GM20431 (cell line): ENCODE data around the gene CHID1.

Experiments used
- in situ Hi-C: fragments of 300-500 bp; cut with MseI, MboI; formaldehyde crosslinking; loops from one replicate; pipeline ENCODE4 v1.15.0; 2020; ENCODE audit warnings: low sequenced_read_pairs; ENCODE audit not compliant: unreplicated experiment

The CHID1 gene

DNA sequence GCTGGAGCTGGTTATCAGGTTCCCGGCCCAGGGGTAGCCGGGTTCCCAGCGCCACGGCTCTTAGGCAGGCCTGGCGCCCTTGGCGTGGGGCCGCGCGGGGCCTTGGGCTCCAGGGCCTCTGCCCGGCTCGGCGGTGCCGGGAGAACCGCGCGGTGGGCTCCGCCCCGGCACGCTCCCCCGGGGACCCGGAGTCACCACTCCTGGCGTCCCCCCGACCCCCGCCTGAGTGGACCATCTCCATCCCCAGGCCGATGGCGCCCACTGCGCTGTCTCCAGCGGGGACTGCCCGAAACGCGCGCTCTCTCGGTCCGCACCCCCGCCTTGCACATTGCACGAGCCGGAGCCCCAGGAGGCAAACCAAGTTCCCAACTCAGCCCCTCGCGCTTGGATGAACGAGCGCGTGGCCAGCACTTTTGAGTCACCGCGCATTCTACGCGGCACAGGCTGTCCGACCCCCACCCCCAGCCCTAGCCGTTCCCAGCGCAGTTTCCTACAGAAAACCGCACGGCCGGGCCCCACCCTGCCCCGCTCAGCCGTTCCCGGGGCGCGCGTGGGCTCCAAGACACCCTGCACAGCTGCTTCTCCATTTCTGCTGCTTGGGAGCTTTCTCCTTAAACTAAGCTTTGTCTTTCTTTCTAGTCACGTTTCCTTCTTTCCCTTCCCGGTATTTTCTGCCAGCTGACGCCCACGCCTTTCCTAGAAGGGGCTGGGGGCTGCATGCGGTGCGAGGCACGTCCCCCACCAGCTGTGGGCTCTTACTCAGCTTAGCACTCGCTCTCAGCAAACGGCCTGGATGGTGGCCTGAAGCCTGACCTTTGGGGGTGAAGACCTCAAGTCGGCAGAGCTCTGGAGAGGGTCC, 650 bp upstream of the CHID1 start:
- in situ Hi-C loops, result no loop called here

DNA sequence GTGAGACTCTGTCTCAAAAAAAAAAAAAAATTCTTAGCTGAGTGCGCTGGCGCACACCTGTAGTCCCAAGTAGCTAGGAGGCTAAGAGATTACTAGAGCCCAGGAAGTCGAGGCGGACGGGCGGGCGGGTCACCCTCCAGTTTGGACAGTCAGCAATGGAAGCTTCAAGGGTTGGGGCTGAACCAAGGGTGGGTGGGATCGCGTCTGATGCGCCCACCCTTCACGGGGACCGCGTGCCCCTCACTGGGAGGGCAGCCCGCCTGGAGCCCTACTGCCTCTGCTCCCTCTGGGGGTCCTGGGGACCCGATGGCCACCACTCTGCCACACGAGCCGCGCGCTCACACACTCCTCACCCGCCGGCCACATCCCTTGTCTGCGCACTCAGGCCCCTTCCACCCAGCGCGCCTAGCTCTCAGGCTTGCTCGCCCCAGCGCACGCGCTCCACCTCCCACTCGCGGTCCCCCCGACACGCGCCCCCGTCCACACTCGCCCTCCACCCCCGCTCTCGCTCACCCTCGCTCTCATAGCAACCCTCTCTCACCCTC, 494 bp downstream of the CHID1 start:
- in situ Hi-C loops, result no loop called here

DNA sequence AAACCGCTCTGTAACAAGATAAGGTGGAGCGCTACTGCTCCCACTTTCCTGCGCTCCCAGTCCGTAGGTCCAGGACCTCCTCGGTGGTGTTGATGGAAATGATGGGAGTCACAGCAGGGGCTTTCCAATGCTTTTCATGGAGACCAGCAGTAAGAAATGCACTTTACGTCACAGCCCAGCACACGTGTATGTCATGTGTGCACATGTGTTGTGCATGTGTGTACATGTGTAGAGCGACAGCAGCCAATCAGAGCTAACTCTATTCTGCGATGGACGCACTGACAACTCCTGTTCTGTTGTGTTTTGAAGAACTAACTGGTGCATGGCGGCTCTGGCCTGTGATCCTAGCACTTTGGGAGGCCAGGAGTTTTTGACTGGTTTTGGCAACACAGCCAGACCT, 1.2 kb downstream of the CHID1 start:
- in situ Hi-C loops, result no loop called here

DNA sequence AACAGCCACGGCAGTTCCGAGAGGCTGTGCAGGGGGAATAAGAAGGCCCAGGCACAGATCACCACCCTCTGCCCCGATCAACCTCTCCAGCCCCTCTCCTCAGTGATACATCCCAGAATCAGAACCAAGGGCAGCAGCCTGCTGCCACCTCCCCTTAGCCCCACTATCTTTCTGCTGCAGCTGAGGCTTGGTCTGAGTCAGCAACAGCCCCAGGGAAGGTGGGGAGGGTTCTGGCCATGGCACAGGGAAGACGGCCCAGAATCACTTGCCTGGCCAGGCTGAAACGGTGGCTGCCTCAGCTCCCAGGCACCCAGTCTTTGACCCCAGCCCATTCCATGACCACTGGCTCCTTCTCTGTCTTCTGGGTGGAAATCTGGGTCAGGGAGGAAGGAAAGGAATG, 2.3 kb downstream of the CHID1 start:
- in situ Hi-C loops, result no loop called here

DNA sequence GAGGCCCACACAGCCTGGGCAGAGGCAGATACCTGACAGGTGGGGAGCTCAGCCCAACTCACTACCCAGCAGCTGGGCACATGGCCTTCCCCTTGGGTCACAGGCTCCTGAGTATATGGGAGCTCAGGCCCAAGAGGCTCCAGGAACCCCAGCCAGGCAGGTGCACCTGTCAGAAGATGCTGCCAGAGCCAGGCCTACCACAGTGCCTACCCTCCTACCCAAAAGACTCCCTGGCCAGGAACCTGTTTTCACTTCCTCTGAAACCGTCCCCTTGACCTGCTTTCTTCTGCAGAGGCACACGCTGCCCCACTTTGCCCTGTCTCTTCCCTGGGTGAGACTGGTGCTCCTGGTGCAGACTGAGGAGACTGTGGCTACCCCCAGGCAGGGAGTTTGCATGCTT, 2.9 kb downstream of the CHID1 start:
- in situ Hi-C loops, result no loop called here

DNA sequence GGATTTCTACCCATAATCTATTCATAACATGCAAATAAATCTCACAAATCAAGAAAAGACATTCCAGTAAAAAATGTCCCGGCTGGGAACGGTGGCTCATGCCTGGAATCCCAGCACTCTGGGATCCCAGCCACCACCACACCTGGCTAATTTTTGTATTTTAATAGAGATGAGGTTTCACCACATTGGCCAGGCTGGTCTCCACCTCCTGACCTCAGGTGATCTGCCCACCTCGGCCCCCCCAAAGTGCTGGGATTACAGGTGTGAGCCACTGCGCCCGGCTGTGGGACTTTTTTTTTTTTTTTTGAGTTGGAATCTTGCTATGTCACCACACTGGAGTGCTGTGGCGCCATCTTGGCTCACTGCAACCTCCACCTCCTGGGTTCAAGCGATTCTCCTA, 4.7 kb downstream of the CHID1 start:
- in situ Hi-C loops, result no loop called here

DNA sequence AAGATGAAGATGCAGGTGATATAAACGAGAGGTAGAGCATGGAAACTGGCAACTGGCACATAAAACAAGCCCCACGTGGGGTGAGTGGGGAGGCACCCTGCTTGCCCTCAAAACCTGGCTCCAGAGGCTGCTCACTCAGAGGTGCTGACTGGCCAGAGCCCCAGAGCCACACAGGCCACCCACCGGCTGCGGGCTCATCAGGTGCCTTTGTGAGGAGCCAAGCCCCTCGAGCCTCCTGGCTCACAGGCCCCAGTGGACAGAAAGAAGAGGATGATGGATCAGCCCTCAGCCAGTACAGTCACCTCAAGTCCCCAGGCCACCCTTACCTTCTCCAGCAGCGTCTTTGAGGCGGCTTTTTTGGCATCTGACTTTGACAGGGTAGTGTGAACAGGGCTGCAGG, 6.2 kb downstream of the CHID1 start:
- in situ Hi-C loops, result no loop called here

DNA sequence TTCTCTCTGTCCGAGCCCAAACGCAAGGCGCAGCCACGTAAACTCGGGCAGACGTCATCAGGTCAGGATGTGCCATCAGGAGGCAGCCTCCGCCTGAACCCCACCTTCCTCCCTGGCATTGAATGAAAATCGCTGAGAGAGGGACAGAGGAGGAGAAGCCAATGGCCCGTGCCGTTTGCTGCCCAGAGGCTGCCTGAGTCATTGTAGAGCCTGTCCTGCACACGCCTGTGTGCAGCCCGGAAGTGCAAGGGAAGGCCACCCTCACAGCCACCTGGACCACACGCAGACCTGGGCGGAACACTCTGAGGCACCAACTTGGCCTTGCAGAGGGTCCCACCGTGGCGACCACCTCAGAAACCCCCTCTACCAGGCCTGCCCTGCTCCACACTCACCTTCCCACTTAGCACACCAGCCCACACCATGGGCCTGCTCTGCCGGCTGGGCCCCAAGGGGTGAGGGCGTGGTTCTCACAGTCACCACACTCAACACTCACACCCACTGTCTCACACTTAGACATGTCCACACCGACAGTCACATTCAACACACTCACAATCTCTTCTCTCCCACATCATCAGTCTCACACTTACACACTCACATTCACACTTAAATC, 9.1 kb downstream of the CHID1 start:
- in situ Hi-C loops, result no loop called here

DNA sequence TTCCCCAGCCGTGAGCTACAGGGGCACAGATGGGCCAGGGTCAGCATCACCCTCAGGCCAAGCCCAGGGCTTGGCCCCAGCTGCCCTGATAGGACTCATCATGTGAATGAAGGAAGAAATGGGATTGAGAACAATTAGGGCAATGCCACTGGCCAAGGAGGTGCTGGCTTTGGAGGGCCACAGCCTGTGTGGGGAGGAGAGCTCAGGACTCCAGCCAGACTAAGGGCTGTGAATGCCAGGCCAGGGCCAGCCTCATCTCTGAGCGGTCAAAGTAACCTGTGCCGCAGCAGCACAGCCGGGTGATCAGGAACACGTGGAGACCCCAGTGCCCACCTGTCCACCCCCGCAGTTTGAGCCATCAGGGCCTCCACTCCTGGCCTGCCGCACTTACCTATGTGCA, 10.1 kb downstream of the CHID1 start:
- in situ Hi-C loops, result no loop called here

DNA sequence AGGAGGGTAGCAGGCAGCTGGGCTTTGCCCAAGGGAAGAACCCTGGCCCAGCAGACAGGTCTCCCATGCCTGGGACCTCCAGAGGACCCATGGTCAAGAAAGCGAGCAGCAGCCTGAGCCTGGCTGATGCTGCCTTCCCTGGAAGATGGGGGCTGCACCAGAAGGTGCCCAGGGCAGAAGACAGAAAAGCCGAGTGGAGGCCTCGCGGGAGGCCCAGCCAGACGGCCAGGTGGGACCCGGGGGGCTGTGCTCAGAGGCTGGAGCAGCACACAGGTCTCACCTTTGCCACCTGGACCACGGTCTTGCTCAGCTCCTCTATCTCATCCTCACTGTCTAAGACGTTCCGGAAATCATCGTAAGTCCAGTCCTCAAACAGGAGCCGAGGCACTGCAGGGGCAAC, 10.9 kb downstream of the CHID1 start:
- in situ Hi-C loops, result no loop called here

DNA sequence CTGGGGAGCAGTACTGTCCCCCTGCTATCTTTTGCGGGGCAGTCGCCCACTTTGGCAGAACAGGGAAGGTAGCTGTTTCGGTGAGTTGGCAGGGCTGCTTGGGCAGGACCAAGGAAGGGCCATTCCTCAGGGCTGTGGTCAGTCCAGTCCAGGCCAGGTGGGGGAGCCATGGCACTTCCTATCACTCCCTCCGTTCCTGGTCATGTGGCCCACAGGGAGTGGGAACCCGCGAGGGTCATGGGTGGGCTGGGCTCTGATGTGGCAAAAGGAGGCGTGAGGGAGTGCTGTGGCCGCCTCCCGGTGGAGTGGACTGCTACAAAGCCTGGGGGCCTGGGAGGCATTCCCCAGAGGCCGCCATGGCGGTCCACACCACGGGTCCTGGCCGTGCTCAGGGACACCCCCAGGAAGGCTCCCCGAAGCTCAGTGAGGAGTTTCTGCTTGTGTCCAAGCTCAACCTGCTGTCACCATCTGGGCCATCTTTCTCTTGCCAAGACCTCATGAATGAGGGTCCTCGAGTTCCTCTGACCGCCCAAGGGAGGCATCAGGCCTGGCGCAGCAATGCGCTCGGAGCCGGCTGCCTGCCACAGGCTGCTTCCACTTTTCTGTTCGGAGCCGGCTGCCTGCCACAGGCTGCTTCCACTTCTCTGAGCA, 11.9 kb downstream of the CHID1 start:
- in situ Hi-C loops, result no loop called here

DNA sequence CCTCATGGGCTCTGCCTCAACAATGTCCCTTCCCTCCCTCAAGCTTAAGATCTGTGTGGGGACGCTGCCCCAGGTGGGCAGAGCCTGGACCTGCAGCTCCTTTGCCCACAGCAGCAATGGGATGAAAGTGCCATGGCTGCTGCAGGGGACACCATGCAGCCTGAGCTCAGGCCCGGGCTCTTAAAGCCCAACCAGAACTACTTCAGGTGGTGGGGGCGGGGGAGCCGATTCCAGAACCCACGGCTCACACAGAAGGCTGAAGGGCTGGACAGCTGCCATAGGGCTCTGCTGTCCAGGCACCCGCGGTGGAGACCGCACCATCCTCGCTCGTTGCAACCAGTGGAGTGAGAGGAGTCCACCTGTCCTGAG, 12.5 kb downstream of the CHID1 start:
- in situ Hi-C loops, result no loop called here

DNA sequence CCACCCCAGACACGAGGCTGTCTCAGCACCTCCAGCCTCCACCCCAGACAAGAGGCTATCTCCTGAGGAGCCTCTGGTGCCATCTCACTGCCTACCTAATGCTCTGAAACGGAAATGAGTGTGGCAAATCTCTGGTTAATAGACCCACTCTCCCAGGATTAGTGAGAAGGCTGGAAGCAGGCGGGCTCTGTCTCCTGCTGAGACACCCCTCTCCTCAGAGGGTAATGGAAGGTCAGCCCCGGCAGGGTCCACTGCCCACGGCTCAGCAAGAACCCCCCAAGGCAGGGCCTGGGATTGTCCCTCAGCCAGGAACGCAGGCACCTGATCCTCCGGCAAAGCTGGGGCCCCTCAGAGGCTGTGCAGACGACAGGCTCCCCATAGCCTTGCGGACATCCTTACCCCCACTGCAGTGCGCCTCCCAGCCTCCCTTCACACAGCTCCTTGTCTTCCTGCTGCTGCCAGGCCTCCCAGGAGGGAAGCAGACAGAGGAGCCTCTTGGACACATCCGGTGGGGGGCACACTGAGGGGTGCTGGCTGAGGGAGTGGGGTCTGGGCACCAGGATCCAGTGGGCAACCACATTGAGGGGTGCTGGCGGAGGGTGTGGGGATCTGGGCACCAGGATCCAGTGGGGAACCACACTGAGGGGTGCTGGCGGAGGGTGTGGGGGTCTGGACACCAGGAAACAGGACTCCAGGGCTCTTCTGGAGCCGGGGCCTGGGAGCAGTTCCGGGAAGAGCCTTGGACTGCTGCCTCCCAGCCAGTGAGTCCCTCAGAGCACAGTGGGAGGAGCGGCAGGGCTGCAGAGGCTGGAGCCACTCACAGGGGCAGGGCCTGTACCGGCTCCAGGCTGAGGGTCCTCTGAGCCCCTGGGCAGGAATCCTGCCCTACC, 13.1 kb downstream of the CHID1 start:
- in situ Hi-C loops, result no loop called here

DNA sequence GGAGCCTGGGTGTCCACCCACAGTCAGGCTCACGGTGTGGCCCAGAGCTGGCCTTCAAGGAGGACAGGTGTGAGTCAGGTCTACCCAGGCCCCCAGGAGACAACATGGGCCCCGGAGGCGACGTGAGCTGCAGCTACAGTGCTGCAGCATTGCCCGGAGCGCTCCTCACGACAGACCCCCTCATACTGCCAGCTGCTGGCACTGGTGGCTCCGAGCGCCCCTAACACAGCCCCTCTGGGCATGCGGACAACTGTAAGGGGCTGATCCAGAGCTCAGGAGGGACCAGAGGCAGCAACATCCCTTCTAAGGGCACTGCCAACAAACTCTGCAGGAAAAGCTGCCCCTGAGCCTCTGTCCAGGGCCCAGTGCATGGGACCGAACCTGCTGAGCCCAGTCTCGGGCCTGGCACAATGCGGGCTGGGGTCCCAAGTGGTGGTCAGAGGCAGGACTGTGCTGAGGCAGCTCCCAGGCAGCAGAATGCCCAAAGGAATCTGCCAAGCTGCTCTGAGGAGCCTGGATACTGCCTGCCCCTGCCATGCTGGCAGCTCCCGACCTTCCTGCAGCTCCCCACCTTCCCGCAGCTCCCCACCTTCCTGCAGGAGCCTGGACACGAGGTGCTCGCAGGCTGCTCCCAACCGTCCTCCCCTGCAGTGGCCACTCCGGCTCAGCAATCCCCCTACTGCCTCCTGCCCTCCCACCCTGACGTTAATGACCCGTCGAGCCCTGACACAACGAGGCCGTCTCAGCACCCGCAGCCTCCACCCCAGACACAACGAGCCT, 15.1 kb downstream of the CHID1 start:
- in situ Hi-C loops, result no loop called here

DNA sequence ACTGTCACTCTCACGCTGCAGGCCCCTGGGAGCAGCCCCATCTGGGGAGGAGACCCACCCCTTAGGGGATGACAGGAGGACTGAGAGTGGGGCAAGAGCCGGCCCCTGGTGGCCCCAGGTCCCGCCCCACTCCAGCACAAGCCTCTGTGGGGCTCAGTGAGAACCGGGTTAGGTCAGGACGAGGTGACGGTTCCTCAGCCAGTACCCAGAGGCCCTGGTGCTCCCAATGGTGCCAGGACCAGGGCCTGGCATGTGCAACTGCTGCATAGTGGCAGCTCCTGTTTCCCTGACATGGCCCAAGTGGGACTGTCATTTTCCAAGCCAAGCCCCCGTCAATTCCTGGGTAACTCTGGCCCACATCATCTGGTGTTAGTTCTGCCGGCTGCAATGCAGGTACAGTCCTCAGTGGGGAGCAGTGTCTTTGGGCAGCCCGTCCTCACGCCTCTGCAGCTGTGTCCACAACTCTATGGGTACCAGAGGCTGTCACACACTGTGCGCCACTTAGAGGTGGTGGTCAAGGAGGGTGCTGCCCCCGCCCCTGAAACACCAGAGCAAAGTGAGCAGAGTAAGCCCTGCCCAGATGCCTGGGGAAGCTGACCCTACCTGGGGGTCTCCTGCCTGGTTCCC, 15.9 kb downstream of the CHID1 start:
- in situ Hi-C loops, result no loop called here

DNA sequence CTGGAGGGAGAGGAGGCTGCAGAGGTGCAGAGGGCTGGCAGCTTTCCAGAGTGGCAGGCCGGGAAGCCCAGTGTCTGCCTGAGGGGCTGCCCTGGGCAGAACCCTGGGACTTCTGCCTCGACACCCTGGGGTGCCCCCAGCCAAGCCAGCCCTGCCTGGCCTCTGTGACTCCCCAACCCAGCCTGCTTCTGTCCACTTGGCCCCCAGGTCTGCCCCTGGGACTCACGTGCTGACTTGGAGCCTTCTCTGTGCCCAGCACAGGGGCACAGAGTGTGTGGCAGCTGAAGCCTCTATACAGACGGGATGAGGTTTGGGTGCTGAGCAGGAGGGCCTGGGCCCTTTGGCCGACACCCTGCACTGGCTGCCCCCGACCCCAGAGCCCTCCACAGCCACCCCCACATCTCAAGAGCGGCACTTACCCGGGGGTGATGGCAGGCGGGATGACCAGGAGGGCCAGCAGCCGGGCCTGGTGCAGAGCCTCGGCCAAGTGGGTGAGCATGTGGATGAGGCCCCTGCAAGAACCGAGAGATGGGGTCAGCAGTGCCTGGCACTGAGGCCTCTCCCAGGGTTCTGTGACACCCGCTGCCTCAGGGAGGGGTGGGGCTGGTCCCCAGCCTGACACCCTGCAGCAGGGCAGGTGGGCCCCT, 17.5 kb downstream of the CHID1 start:
- in situ Hi-C loops, result no loop called here

DNA sequence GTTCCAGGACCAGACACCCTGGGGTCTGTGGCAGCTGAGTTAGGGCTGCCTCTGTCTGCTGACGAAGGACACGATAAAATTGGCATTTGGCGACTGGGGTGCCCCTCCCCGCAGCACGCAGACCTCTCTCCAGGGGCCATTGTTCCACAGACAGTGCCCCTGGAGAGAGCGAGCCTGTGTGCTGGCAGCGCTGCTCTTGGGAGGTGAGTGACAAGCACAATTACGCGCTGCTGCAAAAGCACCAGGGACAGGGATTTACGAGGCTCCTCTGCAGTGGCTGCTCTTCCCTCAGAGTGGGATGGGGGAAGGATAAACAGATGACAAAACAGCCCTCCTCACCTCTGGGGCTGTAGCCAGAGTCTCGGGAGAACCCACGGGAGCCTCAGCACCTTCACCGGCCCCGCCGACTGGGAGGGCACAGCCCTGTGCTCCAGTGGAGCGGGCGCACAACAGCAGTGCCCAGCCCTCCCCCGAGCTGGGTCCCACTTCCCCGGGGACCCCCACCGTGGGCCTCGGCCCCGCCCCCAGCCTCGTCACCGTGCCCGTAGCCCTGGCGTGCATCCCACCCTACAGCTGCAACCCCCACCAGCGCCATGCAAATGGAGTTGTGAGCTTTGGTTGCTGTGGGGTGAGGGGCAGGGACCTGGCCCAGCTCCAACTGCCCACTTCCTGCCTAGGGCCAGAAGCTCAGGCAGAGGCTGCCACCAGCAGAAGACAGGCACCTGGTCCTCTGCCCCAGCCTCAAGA, 19.6 kb downstream of the CHID1 start:
- in situ Hi-C loops, result no loop called here
